DND-41 (cell line): ENCODE measurements around the gene SMARCAL1.

ENCODE experiments used
- ATAC-seq: fragments of 200-7000 bp; cut with Tn5 transposase; 3 replicates; pipeline ENCODE4 v1.9.1; 2021; ENCODE audit warnings: low read depth; ENCODE audit not compliant: insufficient read depth
- DNase-seq: peaks from one replicate; pipeline ENCODE4 v3.0.0-alpha.2; 2020
- H2AFZ ChIP-seq: 2 replicates; pipeline ENCODE4 v1.6.0; 2012; ENCODE audit warnings: low read depth, low read length
- H3K27ac ChIP-seq: 2 replicates; pipeline ENCODE4 v1.5.1; 2012; ENCODE audit warnings: low read length, inconsistent platforms
- H3K27me3 ChIP-seq: fragments of 200-600 bp; sonication (generic); 2 replicates; pipeline ENCODE4 v1.6.0; 2012; ENCODE audit warnings: low read length, mild to moderate bottlenecking, inconsistent platforms; ENCODE audit not compliant: insufficient read depth, poor library complexity
- H3K36me3 ChIP-seq: 2 replicates; pipeline ENCODE4 v1.5.1; 2012; ENCODE audit warnings: low read length, inconsistent platforms; ENCODE audit not compliant: insufficient read depth
- H3K4me1 ChIP-seq: 2 replicates; pipeline ENCODE4 v1.5.1; 2012; ENCODE audit warnings: mild to moderate bottlenecking, low read length; ENCODE audit not compliant: insufficient read depth
- H3K4me2 ChIP-seq: 2 replicates; pipeline ENCODE4 v1.6.0; 2012; ENCODE audit warnings: mild to moderate bottlenecking, moderate library complexity, low read length, inconsistent platforms; ENCODE audit not compliant: insufficient read depth
- H3K4me3 ChIP-seq, 2 experiments: fragments of 200-600 bp in 1 of 2; shearing (Covaris generic) in 1 of 2; 2 replicates each; pipeline ENCODE4 v1.5.1; 2012 to 2016; ENCODE audit warnings: inconsistent platforms in 2 of 2, low read length in 2 of 2, mild to moderate bottlenecking in 2 of 2, low read depth in 1 of 2, moderate library complexity in 1 of 2
- H3K79me2 ChIP-seq: 2 replicates; pipeline ENCODE4 v1.6.0; 2012; ENCODE audit warnings: low read length, inconsistent platforms; ENCODE audit not compliant: insufficient read depth
- H3K9ac ChIP-seq: 2 replicates; pipeline ENCODE4 v1.6.0; 2012; ENCODE audit warnings: low read depth, mild to moderate bottlenecking, inconsistent platforms, low read length, moderate library complexity
- H3K9me3 ChIP-seq: 2 replicates; pipeline ENCODE4 v1.5.1; 2012; ENCODE audit warnings: low read length, moderate library complexity, mild to moderate bottlenecking, inconsistent platforms; ENCODE audit not compliant: insufficient read depth, severe bottlenecking
- H4K20me1 ChIP-seq: 2 replicates; pipeline ENCODE4 v1.6.0; 2012; ENCODE audit warnings: low read length; ENCODE audit not compliant: insufficient read depth
- CTCF ChIP-seq: IDR thresholded peaks from 2 replicates; pipeline ENCODE4 v1.5.1; 2012; ENCODE audit warnings: borderline replicate concordance, low read length, moderate library complexity, mild to moderate bottlenecking; ENCODE audit not compliant: poor library complexity, severe bottlenecking; ENCODE audit errors: extremely low read depth
- EZH2 ChIP-seq: IDR thresholded peaks from 3 replicates; pipeline ENCODE4 v1.6.1; 2012; ENCODE audit warnings: borderline replicate concordance, low read depth, mild to moderate bottlenecking, moderate library complexity, low read length, inconsistent platforms; ENCODE audit not compliant: severe bottlenecking

The SMARCAL1 gene

DNA sequence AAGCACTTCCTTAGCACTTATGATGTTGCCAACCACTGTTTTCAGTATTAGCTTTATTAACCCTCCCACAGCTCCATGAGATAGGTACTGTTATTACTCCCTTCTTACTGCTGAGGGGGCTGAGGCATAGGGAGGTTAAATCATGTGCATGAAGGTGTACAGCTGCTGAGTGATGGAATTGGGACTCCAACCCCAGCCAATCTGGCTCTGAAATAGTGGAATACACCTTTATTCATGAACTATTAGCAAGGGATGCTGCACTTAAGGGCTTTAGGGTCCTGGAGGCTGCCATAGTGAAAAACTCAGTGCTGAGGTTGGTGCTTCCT, 19.2 kb downstream of the SMARCAL1 start:
- Histone ChIP-seq H3K27me3 (no peaks in the 10 kb centered on the region), H3K4me1 (no peaks in the 10 kb centered on the region), H3K4me3 (no peak overlapping the region), H3K79me2 (no peaks in the 10 kb centered on the region), H3K36me3 (peaks cover 76% of the 10 kb centered on the region), H3K9me3 (no peaks in the 10 kb centered on the region), H3K4me2 (no peak overlapping the region), H3K27ac (no peak overlapping the region), H4K20me1 (no peaks in the 10 kb centered on the region), H3K9ac (no peak overlapping the region), H2AFZ (no peak overlapping the region)
- TF ChIP-seq CTCF (no peak), EZH2 (no peak)
- DNase-seq (no peak), ATAC-seq (no peak)

DNA sequence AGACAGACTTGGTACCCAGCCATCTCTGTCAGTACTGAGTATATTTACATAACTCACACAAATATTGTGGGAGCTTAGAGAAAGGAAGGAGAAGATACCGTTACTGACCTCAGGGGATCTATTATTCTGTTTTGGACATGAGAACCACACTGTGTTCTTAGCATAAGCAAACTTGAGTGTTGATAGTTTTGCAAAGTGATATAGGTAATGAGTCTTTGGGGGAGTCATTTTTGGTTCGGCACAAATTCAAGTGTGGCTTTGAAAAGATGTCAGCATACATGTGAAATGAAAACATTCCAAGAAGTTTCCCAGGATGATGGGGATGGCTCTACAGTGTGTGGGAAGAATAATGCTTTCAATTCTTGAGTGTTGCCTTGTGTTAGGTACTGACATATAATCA, 24.1 kb downstream of the SMARCAL1 start:
- Histone ChIP-seq H3K4me1 (no peaks in the 10 kb centered on the region), H2AFZ (no peak overlapping the region), H4K20me1 (no peaks in the 10 kb centered on the region), H3K4me3 (no peak overlapping the region), H3K27ac (no peak overlapping the region), H3K4me2 (no peak overlapping the region), H3K36me3 (peaks cover 75% of the 10 kb centered on the region), H3K79me2 (no peaks in the 10 kb centered on the region), H3K27me3 (no peaks in the 10 kb centered on the region), H3K9ac (no peak overlapping the region), H3K9me3 (no peaks in the 10 kb centered on the region)
- DNase-seq (no peak), ATAC-seq (no peak)
- no peak for TF ChIP-seq CTCF
- no peak for TF ChIP-seq EZH2

DNA sequence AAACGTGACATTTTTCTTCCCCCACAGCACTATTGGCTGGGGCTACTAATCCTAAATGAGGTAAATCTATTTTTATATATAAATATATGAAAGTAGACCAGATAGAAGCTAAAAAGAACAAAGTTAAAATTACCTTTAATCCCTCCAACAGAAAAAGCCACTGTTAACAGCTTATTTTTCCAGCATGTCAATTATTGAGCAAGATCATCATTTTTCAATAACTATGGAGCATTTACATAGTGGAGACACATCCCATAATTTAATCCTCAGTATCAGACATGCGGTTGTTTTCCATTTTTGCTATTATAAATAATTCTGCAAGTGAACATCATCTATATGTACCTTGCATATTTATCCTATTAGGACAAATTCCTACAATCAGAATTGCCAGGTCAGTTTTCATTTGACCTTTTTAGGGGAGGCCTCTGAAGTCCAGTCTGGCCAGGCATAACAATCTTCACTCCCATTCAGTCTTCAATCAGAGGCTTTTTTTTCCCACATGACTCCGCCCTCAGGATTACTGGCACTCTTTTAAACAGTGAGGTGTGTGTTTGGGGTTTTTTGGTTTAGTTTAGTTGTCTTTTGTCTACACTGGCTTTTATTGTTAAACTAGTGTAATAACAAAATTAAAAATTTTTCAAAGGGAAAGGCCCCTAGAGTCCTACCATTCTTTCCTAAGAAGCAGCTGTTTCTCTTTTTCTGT, 29.2 kb downstream of the SMARCAL1 start:
- Histone ChIP-seq H3K9ac (no peak overlapping the region), H3K4me1 (no peaks in the 10 kb centered on the region), H2AFZ (no peak overlapping the region), H3K4me2 (no peak overlapping the region), H3K9me3 (no peaks in the 10 kb centered on the region), H3K79me2 (no peaks in the 10 kb centered on the region), H4K20me1 (no peaks in the 10 kb centered on the region), H3K4me3 (no peak overlapping the region), H3K27me3 (no peaks in the 10 kb centered on the region), H3K27ac (no peak overlapping the region), H3K36me3 (peaks cover 51% of the 10 kb centered on the region)
- ATAC-seq = no peak
- no peak for DNase-seq
- no peak for TF ChIP-seq EZH2
- TF ChIP-seq CTCF = no peak

- Histone ChIP-seq H2AFZ (no peak overlapping the region), H3K9me3 (no peaks in the 10 kb centered on the region), H3K9ac (no peak overlapping the region), H3K4me3 (no peak overlapping the region), H3K27ac (no peak overlapping the region), H3K4me1 (no peaks in the 10 kb centered on the region), H3K36me3 (peaks cover 62% of the 10 kb centered on the region), H3K4me2 (no peak overlapping the region), H3K27me3 (no peaks in the 10 kb centered on the region), H4K20me1 (no peaks in the 10 kb centered on the region), H3K79me2 (no peaks in the 10 kb centered on the region)
- TF ChIP-seq EZH2 (no peak), CTCF (no peak)
- ATAC-seq (no peak), DNase-seq (no peak)
Measured at GRCh38 chr2:216445501-216445900, 33.2 kb downstream of the SMARCAL1 start.
